OCI-LY1 (cell line): ENCODE measurements around the gene ASH1L.
"Not testable (repeated sequence)": the region's sequence is repeated elsewhere in the genome, so short reads cannot be mapped to it uniquely, and the experiment has no call there.

Experiments used
- H2AFZ ChIP-seq: fragments of 200-600 bp; sonication (generic), shearing (Covaris generic); 2 replicates; pipeline ENCODE4 v1.6.0; 2014; ENCODE audit warnings: antibody characterized with exemption, mild to moderate bottlenecking, low read length
- H3F3A ChIP-seq: fragments of 200-600 bp; sonication (generic), shearing (Covaris generic); 2 replicates; pipeline ENCODE4 v1.6.0; 2014; ENCODE audit warnings: mild to moderate bottlenecking, antibody characterized with exemption, low read length, moderate library complexity; ENCODE audit not compliant: insufficient read depth
- H3K27ac ChIP-seq: fragments of 200-600 bp; sonication (generic); 2 replicates; pipeline ENCODE4 v1.5.1; 2014; ENCODE audit warnings: low read length, mixed run types, mild to moderate bottlenecking, low read depth; ENCODE audit not compliant: poor library complexity, severe bottlenecking
- H3K27me3 ChIP-seq: fragments of 200-600 bp; sonication (generic); 2 replicates; pipeline ENCODE4 v1.6.0; 2014; ENCODE audit warnings: antibody characterized with exemption, mild to moderate bottlenecking, low read length, moderate library complexity; ENCODE audit not compliant: insufficient read depth
- H3K36me3 ChIP-seq: fragments of 200-600 bp; sonication (generic); 2 replicates; pipeline ENCODE4 v1.6.1; 2014; ENCODE audit warnings: mild to moderate bottlenecking, antibody characterized with exemption, low read length, moderate library complexity, mixed read lengths; ENCODE audit not compliant: insufficient read depth
- H3K4me1 ChIP-seq: fragments of 200-600 bp; sonication (generic); 2 replicates; pipeline ENCODE4 v1.5.1; 2014; ENCODE audit warnings: mild to moderate bottlenecking, low read length, moderate library complexity; ENCODE audit not compliant: insufficient read depth, severe bottlenecking
- H3K4me2 ChIP-seq: fragments of 200-600 bp; sonication (generic), shearing (Covaris generic); 2 replicates; pipeline ENCODE4 v1.6.1; 2014; ENCODE audit warnings: low read length
- H3K4me3 ChIP-seq: fragments of 200-600 bp; sonication (generic); 2 replicates; pipeline ENCODE4 v1.5.1; 2014; ENCODE audit warnings: low read length, low read depth, mild to moderate bottlenecking, mixed read lengths; ENCODE audit not compliant: poor library complexity, severe bottlenecking
- H3K79me2 ChIP-seq: fragments of 200-600 bp; shearing (Covaris generic); 2 replicates; pipeline ENCODE4 v1.6.1; 2016; ENCODE audit warnings: mixed run types, low read length, mixed read lengths; ENCODE audit not compliant: insufficient read depth
- H3K9ac ChIP-seq: fragments of 200-600 bp; sonication (generic), shearing (Covaris generic); 2 replicates; pipeline ENCODE4 v1.6.1; 2014; ENCODE audit warnings: mild to moderate bottlenecking, low read length, mixed read lengths
- H3K9me2 ChIP-seq: fragments of 200-600 bp; sonication (generic), shearing (Covaris generic); 2 replicates; pipeline ENCODE4 v1.6.1; 2014; ENCODE audit warnings: low read depth, mild to moderate bottlenecking, low read length, mixed read lengths
- H3K9me3 ChIP-seq: fragments of 200-600 bp; shearing (Covaris generic); 2 replicates; pipeline ENCODE4 v1.6.1; 2014; ENCODE audit warnings: low read length, mixed read lengths
- H4K20me1 ChIP-seq: fragments of 200-600 bp; sonication (generic), shearing (Covaris generic); 2 replicates; pipeline ENCODE4 v1.6.0; 2016; ENCODE audit warnings: mild to moderate bottlenecking, low read length; ENCODE audit not compliant: insufficient read depth
- CTCF ChIP-seq: fragments of 200-600 bp; sonication (generic), shearing (Covaris generic); IDR thresholded peaks from 2 replicates; pipeline ENCODE4 v1.5.1; 2017; ENCODE audit warnings: mild to moderate bottlenecking, antibody characterized with exemption, low read length, moderate library complexity, mixed read lengths
- EZH2 ChIP-seq: fragments of 200-600 bp; sonication (generic), shearing (Covaris generic); IDR thresholded peaks from 2 replicates; pipeline ENCODE4 v1.8.0; 2017; ENCODE audit warnings: borderline replicate concordance, mixed run types, mild to moderate bottlenecking, antibody characterized with exemption, low read length, moderate library complexity, mixed read lengths

Gene ASH1L

GRCh38 chr1:155396874-155397476 is 165.6 kb downstream of the ASH1L start:
- Histone ChIP-seq H3K4me2 (no peak overlapping the region), H3K36me3 (peaks cover 51% of the 10 kb centered on the region), H3F3A (no peaks in the 10 kb centered on the region), H3K27ac (no peak overlapping the region), H3K4me3 (no peak overlapping the region), H2AFZ (no peak overlapping the region), H3K4me1 (no peaks in the 10 kb centered on the region), H3K79me2 (no peaks in the 10 kb centered on the region), H3K9ac (no peak overlapping the region), H3K9me2 (no peaks in the 10 kb centered on the region), H3K27me3 (no peaks in the 10 kb centered on the region), H3K9me3 (no peaks in the 10 kb centered on the region), H4K20me1 (no peaks in the 10 kb centered on the region; the same call in 1 of the 2 replicates)
- TF ChIP-seq EZH2 (no peak), CTCF (no peak)

- Histone ChIP-seq H2AFZ (no peak overlapping the region), H3K79me2 (no peaks in the 10 kb centered on the region), H3K9ac (no peak overlapping the region), H3K27ac (no peak overlapping the region), H3K9me3 (0 out of 2 replicates have a peak, but pooled peaks cover 4% of the 10 kb centered on the region), H3K4me3 (no peak overlapping the region), H3K9me2 (no peaks in the 10 kb centered on the region), H3K4me2 (no peak overlapping the region), H3K4me1 (no peaks in the 10 kb centered on the region), H3K27me3 (no peaks in the 10 kb centered on the region), H3K36me3 (peaks cover 76% of the 10 kb centered on the region), H4K20me1 (no peaks in the 10 kb centered on the region; the same call in 1 of the 2 replicates), H3F3A (no peaks in the 10 kb centered on the region)
- TF ChIP-seq CTCF (no peak), EZH2 (no peak)
Observed at GRCh38 chr1:155392898-155393411, 169.6 kb downstream of the ASH1L start.

- H3K27ac ChIP-seq = no peak overlapping the region
- H3K4me2 ChIP-seq = no peak overlapping the region
- no peaks in the 10 kb centered on the region for H3K4me1 ChIP-seq
- peaks cover 86% of the 10 kb centered on the region for H3K36me3 ChIP-seq
- no peak for TF ChIP-seq EZH2
- no peak for TF ChIP-seq CTCF
- 0 out of 2 replicates have a peak, but pooled peaks cover 6% of the 10 kb centered on the region for H3K9me3 ChIP-seq
- no peaks in the 10 kb centered on the region for H3F3A ChIP-seq
- no peaks in the 10 kb centered on the region for H4K20me1 ChIP-seq
- H2AFZ ChIP-seq = no peak overlapping the region
- H3K9me2 ChIP-seq = no peaks in the 10 kb centered on the region
- no peak overlapping the region for H3K9ac ChIP-seq
- no peaks in the 10 kb centered on the region for H3K79me2 ChIP-seq
- H3K27me3 ChIP-seq = no peaks in the 10 kb centered on the region
- no peak overlapping the region for H3K4me3 ChIP-seq
Observed at GRCh38 chr1:155389826-155390225, 172.8 kb downstream of the ASH1L start.

GRCh38 chr1:155385836-155386235 is 176.8 kb downstream of the ASH1L start:
- H3K79me2 ChIP-seq = not testable (repeated sequence)

More at GRCh38 chr1:155385836-155386235, 176.8 kb downstream of the ASH1L start:
- H3K4me2 ChIP-seq, H3K4me1 ChIP-seq, H2AFZ ChIP-seq, H3K4me3 ChIP-seq, H4K20me1 ChIP-seq, H3F3A ChIP-seq, H3K9ac ChIP-seq, H3K27ac ChIP-seq, H3K9me3 ChIP-seq, H3K9me2 ChIP-seq, H3K27me3 ChIP-seq: not testable (repeated sequence)
- peaks cover 64% of the 10 kb centered on the region for H3K36me3 ChIP-seq
